CD8-positive, alpha-beta memory T cell (primary cell): ENCODE results near the gene ELMO1. TPM values are rescaled to one million over a fixed set of nuclear protein-coding genes. Genes with fewer than 3 reads are reported as not detected.
A peak's percentile ranks its signal among the peaks of the same experiment; 100 is the strongest.

Experiments used
- CTCF ChIA-PET: fragments of 350-600 bp; sonication (Branson Sonifier 250); formaldehyde crosslinking; loops from one replicate; lab custom pipeline; 2021; ENCODE audit warnings: antibody characterized with exemption; lab: Charles Lee
- POLR2A ChIA-PET: fragments of 350-600 bp; sonication (Branson Sonifier 250); formaldehyde crosslinking; loops from one replicate; lab custom pipeline; 2021; ENCODE audit warnings: antibody characterized with exemption; lab: Charles Lee
- DNase-seq, 5 donors: peaks; one replicate each; pipeline versions ENCODE4 v3.0.0 to v3.0.0-alpha.2; 2020 to 2022; ENCODE audit warnings: mixed read lengths in 1 of 5
- H3K27ac ChIP-seq: one replicate; pipeline ENCODE4 v1.7.0; 2013; ENCODE audit warnings: low read depth, mild to moderate bottlenecking, low read length, moderate library complexity
- H3K27me3 ChIP-seq: 2 replicates; pipeline ENCODE4 v1.7.0; 2013; ENCODE audit warnings: low read length, mild to moderate bottlenecking; ENCODE audit not compliant: insufficient read depth, poor library complexity, severe bottlenecking
- H3K36me3 ChIP-seq: 2 replicates; pipeline ENCODE4 v1.7.0; 2013; ENCODE audit warnings: mild to moderate bottlenecking, low read length, moderate library complexity; ENCODE audit not compliant: insufficient read depth
- H3K4me1 ChIP-seq: 2 replicates; pipeline ENCODE4 v1.7.0; 2013; ENCODE audit warnings: mild to moderate bottlenecking, low read length, moderate library complexity; ENCODE audit not compliant: insufficient read depth
- H3K4me3 ChIP-seq: 2 replicates; pipeline ENCODE4 v1.7.0; 2013; ENCODE audit warnings: mild to moderate bottlenecking, low read length
- H3K9me3 ChIP-seq: 2 replicates; pipeline ENCODE4 v1.7.0; 2013; ENCODE audit warnings: mild to moderate bottlenecking, low read length
- H3K27ac Mint-ChIP-seq, 8 donors: one replicate each; pipeline ENCODE4 v1.8.0; 2020 to 2021; ENCODE audit warnings: mixed read lengths in 8 of 8, mild to moderate bottlenecking in 6 of 8, inconsistent platforms in 3 of 8, moderate library complexity in 3 of 8
- H3K27me3 Mint-ChIP-seq, 2 donors: one replicate each; pipeline ENCODE4 v1.8.0; 2020 to 2021; ENCODE audit warnings: mixed read lengths in 2 of 2, mild to moderate bottlenecking in 1 of 2, moderate library complexity in 1 of 2
- H3K36me3 Mint-ChIP-seq, 3 donors: one replicate each; pipeline ENCODE4 v1.8.0; 2020 to 2021; ENCODE audit warnings: mixed read lengths in 3 of 3, inconsistent platforms in 1 of 3, mild to moderate bottlenecking in 1 of 3
- H3K4me1 Mint-ChIP-seq, 3 donors: one replicate each; pipeline ENCODE4 v1.8.0; 2020 to 2021; ENCODE audit warnings: mixed read lengths in 3 of 3, inconsistent platforms in 1 of 3, mild to moderate bottlenecking in 1 of 3
- H3K4me3 Mint-ChIP-seq, 7 donors: one replicate each; pipeline ENCODE4 v1.8.0; 2020 to 2021; ENCODE audit warnings: mixed read lengths in 7 of 7, mild to moderate bottlenecking in 6 of 7, moderate library complexity in 4 of 7, inconsistent platforms in 2 of 7
- H3K9me3 Mint-ChIP-seq, 5 donors: one replicate each; pipeline ENCODE4 v1.8.0; 2020 to 2022; ENCODE audit warnings: mixed read lengths in 5 of 5, mild to moderate bottlenecking in 3 of 5, moderate library complexity in 2 of 5, inconsistent platforms in 1 of 5
- polyA plus RNA-seq: library from polyadenylated mRNA; unstranded; fragments of 300-500 nt; fragmentation: Illumina TruSeq; gene quantifications from one replicate; pipeline ENCODE4 v1.2.3, GENCODE V29; 2021
- total RNA-seq, 2 experiments: library from RNA; stranded (reverse); gene quantifications; one replicate each; pipeline ENCODE4 v1.2.3, GENCODE V29; 2021

ELMO1 gene
- total and polyA plus RNA-seq, 3 experiments from 2014 or later: 65.6 to 74.4 (median 66.2) TPM

- Mint-ChIP-seq H3K36me3 (peaks cover 31 to 60% (median 44%) of the 10 kb centered on the region in 3 donors), H3K27me3 (no peaks in the 10 kb centered on the region), H3K27ac (peak overlapping the region in 3 of 8 donors; percentile 2 to 28 (median 14)), H3K4me3 (no peak overlapping the region), H3K9me3 (no peaks in the 10 kb centered on the region), H3K4me1 (peaks cover 27 to 48% (median 36%) of the 10 kb centered on the region in 3 donors)
- ChIA-PET POLR2A (no interaction called here), CTCF (no interaction called here)
- H3K9me3 ChIP-seq: no peaks in the 10 kb centered on the region
- no peaks in the 10 kb centered on the region for H3K4me1 ChIP-seq
- no peak overlapping the region for H3K27ac ChIP-seq
- no peak overlapping the region for H3K4me3 ChIP-seq
- DNase-seq: no peak
- H3K36me3 ChIP-seq: no peaks in the 10 kb centered on the region
- H3K27me3 ChIP-seq: no peaks in the 10 kb centered on the region
Measured at GRCh38 chr7:36894190-36894589, 554.5 kb downstream of the ELMO1 start.

GRCh38 chr7:36889182-36889581 is 559.5 kb downstream of the ELMO1 start:
- no peak overlapping the region for H3K4me3 Mint-ChIP-seq

GRCh38 chr7:36887969-36888368 is 560.7 kb downstream of the ELMO1 start:
- Histone ChIP-seq H3K9me3 (no peaks in the 10 kb centered on the region), H3K27ac (no peak overlapping the region), H3K4me1 (no peaks in the 10 kb centered on the region), H3K36me3 (peaks cover 12% of the 10 kb centered on the region), H3K27me3 (no peaks in the 10 kb centered on the region), H3K4me3 (no peak overlapping the region)
- H3K4me1 Mint-ChIP-seq: peaks cover 9 to 21% (median 10%) of the 10 kb centered on the region in 3 donors
- no peak overlapping the region for H3K4me3 Mint-ChIP-seq
- peaks cover 0 to 3% (median 0%) of the 10 kb centered on the region in 5 donors for H3K9me3 Mint-ChIP-seq
- peak overlapping the region in 3 of 8 donors; percentile 19 to 55 (median 29) for H3K27ac Mint-ChIP-seq
- peaks cover 41 to 78% (median 48%) of the 10 kb centered on the region in 3 donors for H3K36me3 Mint-ChIP-seq
- ChIA-PET POLR2A (no interaction called here), CTCF (no interaction called here)
- DNase-seq: no peak
- H3K27me3 Mint-ChIP-seq: no peaks in the 10 kb centered on the region

More at GRCh38 chr7:36889182-36889581, 559.5 kb downstream of the ELMO1 start:
- peaks cover 12 to 29% (median 16%) of the 10 kb centered on the region in 3 donors for H3K4me1 Mint-ChIP-seq
- H3K4me1 ChIP-seq: no peaks in the 10 kb centered on the region
- H3K36me3 ChIP-seq: peaks cover 12% of the 10 kb centered on the region
- H3K36me3 Mint-ChIP-seq: peaks cover 43 to 84% (median 49%) of the 10 kb centered on the region in 3 donors
- CTCF ChIA-PET: no interaction called here
- no peaks in the 10 kb centered on the region for H3K9me3 ChIP-seq
- peak overlapping the region in 2 of 8 donors; percentile 1 to 54 for H3K27ac Mint-ChIP-seq
- H3K27ac ChIP-seq: no peak overlapping the region
- no peaks in the 10 kb centered on the region for H3K27me3 ChIP-seq
- no peaks in the 10 kb centered on the region for H3K9me3 Mint-ChIP-seq
- POLR2A ChIA-PET: no interaction called here
- no peaks in the 10 kb centered on the region for H3K27me3 Mint-ChIP-seq
- DNase-seq: no peak
- no peak overlapping the region for H3K4me3 ChIP-seq

- H3K4me1 Mint-ChIP-seq: peaks cover 9 to 21% (median 10%) of the 10 kb centered on the region in 3 donors
- POLR2A ChIA-PET: no interaction called here
- DNase-seq: no peak
- H3K4me3 ChIP-seq: no peak overlapping the region
- H3K36me3 ChIP-seq: peaks cover 16% of the 10 kb centered on the region
- H3K27me3 Mint-ChIP-seq: no peaks in the 10 kb centered on the region
- CTCF ChIA-PET: no interaction called here
- peak overlapping the region in 3 of 8 donors; percentile 24 to 68 (median 38) for H3K27ac Mint-ChIP-seq
- no peaks in the 10 kb centered on the region for H3K27me3 ChIP-seq
- no peaks in the 10 kb centered on the region for H3K9me3 ChIP-seq
- H3K36me3 Mint-ChIP-seq: peaks cover 40 to 77% (median 49%) of the 10 kb centered on the region in 3 donors
- H3K4me3 Mint-ChIP-seq: no peak overlapping the region
- H3K9me3 Mint-ChIP-seq: peaks cover 0 to 3% (median 0%) of the 10 kb centered on the region in 5 donors
- H3K4me1 ChIP-seq: no peaks in the 10 kb centered on the region
- H3K27ac ChIP-seq: no peak overlapping the region
Measured at GRCh38 chr7:36887233-36887632, 561.4 kb downstream of the ELMO1 start.

- H3K4me1 Mint-ChIP-seq: peaks cover 7 to 10% (median 10%) of the 10 kb centered on the region in 3 donors
- no peaks in the 10 kb centered on the region for H3K27me3 Mint-ChIP-seq
- Histone ChIP-seq H3K4me3 (no peak overlapping the region), H3K9me3 (no peaks in the 10 kb centered on the region), H3K27ac (no peak overlapping the region), H3K36me3 (peaks cover 18% of the 10 kb centered on the region), H3K27me3 (no peaks in the 10 kb centered on the region), H3K4me1 (no peaks in the 10 kb centered on the region)
- H3K4me3 Mint-ChIP-seq: no peak overlapping the region
- peaks cover 47 to 79% (median 53%) of the 10 kb centered on the region in 3 donors for H3K36me3 Mint-ChIP-seq
- ChIA-PET CTCF (no interaction called here), POLR2A (interaction anchor here (1.4 kb wide), 1 partner anchor 11 kb away, joined by 3 read pairs; no protein-coding TSS in a partner anchor)
- peak overlapping the region in 3 of 8 donors; percentile 29 to 51 (median 44) for H3K27ac Mint-ChIP-seq
- no peak for DNase-seq
- peaks cover 0 to 3% (median 0%) of the 10 kb centered on the region in 5 donors for H3K9me3 Mint-ChIP-seq
Measured at GRCh38 chr7:36884910-36885309, 563.8 kb downstream of the ELMO1 start.

GRCh38 chr7:36884351-36884750 is 564.3 kb downstream of the ELMO1 start:
- POLR2A ChIA-PET: interaction anchor here (1.4 kb wide), 1 partner anchor 11 kb away, joined by 3 read pairs; no protein-coding TSS in a partner anchor

GRCh38 chr7:36881233-36881874 is 567.3 kb downstream of the ELMO1 start:
- ChIA-PET CTCF (interaction anchor here (0.9 kb wide), 1 partner anchor 301 kb away, joined by 3 read pairs; no protein-coding TSS in a partner anchor), POLR2A (no interaction called here)
- Mint-ChIP-seq H3K27ac (peak overlapping the region in 3 of 8 donors; percentile 15 to 64 (median 64)), H3K27me3 (no peaks in the 10 kb centered on the region), H3K4me1 (peaks cover 0 to 4% (median 0%) of the 10 kb centered on the region in 3 donors), H3K36me3 (peaks cover 50 to 79% (median 60%) of the 10 kb centered on the region in 3 donors), H3K9me3 (peaks cover 0 to 3% (median 0%) of the 10 kb centered on the region in 5 donors), H3K4me3 (no peak overlapping the region)
- peaks cover 9% of the 10 kb centered on the region for H3K36me3 ChIP-seq
- no peaks in the 10 kb centered on the region for H3K27me3 ChIP-seq
- no peak for DNase-seq
- no peaks in the 10 kb centered on the region for H3K4me1 ChIP-seq
- H3K9me3 ChIP-seq: no peaks in the 10 kb centered on the region
- no peak overlapping the region for H3K4me3 ChIP-seq
- H3K27ac ChIP-seq: no peak overlapping the region

More at GRCh38 chr7:36884351-36884750, 564.3 kb downstream of the ELMO1 start:
- Histone ChIP-seq H3K9me3 (no peaks in the 10 kb centered on the region), H3K4me1 (no peaks in the 10 kb centered on the region), H3K27ac (no peak overlapping the region), H3K4me3 (no peak overlapping the region), H3K27me3 (no peaks in the 10 kb centered on the region), H3K36me3 (peaks cover 21% of the 10 kb centered on the region)
- Mint-ChIP-seq H3K36me3 (peaks cover 46 to 77% (median 56%) of the 10 kb centered on the region in 3 donors), H3K27me3 (no peaks in the 10 kb centered on the region), H3K4me3 (no peak overlapping the region), H3K4me1 (peaks cover 5 to 10% (median 7%) of the 10 kb centered on the region in 3 donors), H3K27ac (peak overlapping the region in 1 of 8 donors; percentile 51), H3K9me3 (peaks cover 0 to 3% (median 0%) of the 10 kb centered on the region in 5 donors)
- no peak for DNase-seq
- CTCF ChIA-PET: no interaction called here

- H3K9me3 Mint-ChIP-seq: peaks cover 0 to 3% (median 0%) of the 10 kb centered on the region in 5 donors
- H3K36me3 Mint-ChIP-seq: peaks cover 50 to 79% (median 55%) of the 10 kb centered on the region in 3 donors
- ChIA-PET CTCF (no interaction called here), POLR2A (no interaction called here)
- H3K4me3 Mint-ChIP-seq: no peak overlapping the region
- no peaks in the 10 kb centered on the region for H3K4me1 ChIP-seq
- peak overlapping the region in 5 of 8 donors; percentile 23 to 70 (median 55) for H3K27ac Mint-ChIP-seq
- no peaks in the 10 kb centered on the region for H3K27me3 Mint-ChIP-seq
- H3K36me3 ChIP-seq: peaks cover 9% of the 10 kb centered on the region
- H3K27ac ChIP-seq: no peak overlapping the region
- no peak overlapping the region for H3K4me3 ChIP-seq
- H3K4me1 Mint-ChIP-seq: peaks cover 0 to 4% (median 0%) of the 10 kb centered on the region in 3 donors
- H3K9me3 ChIP-seq: no peaks in the 10 kb centered on the region
- DNase-seq: no peak
- H3K27me3 ChIP-seq: no peaks in the 10 kb centered on the region
Measured at GRCh38 chr7:36880108-36880507, 568.6 kb downstream of the ELMO1 start.
